Occipital lobe (tissue), 2 donors: ENCODE results near the gene ETS1. TPM values are rescaled to one million over a fixed set of nuclear protein-coding genes. Genes with fewer than 3 reads are reported as not detected.

ENCODE experiments used
- DNase-seq: peaks from one replicate; lab custom pipeline; 2025; lab: John Stamatoyannopoulos, UW
- total RNA-seq: library from RNA; depleted of rRNA; stranded (reverse); fragments of >200 nt; gene quantifications from one replicate; pipeline ENCODE4 v1.2.3, GENCODE V29; 2014

ETS1 gene
- total RNA-seq, 1 donor from 2014 or later: 14.0 TPM

- DNase-seq: no peak
Observed at GRCh38 chr11:128487978-128488377, 99.4 kb downstream of the ETS1 start.

- DNase-seq: no peak
Observed at GRCh38 chr11:128484172-128484571, 103.2 kb downstream of the ETS1 start.

- no peak for DNase-seq
Observed at GRCh38 chr11:128483211-128483788, 104.1 kb downstream of the ETS1 start.

- no peak for DNase-seq
Observed at GRCh38 chr11:128482512-128483191, 104.7 kb downstream of the ETS1 start.

- no peak for DNase-seq
Observed at GRCh38 chr11:128482092-128482491, 105.3 kb downstream of the ETS1 start.

GRCh38 chr11:128481135-128481534 lies 106.2 kb downstream of the ETS1 start:
- DNase-seq: no peak

- DNase-seq: no peak
Observed at GRCh38 chr11:128480665-128481064, 106.7 kb downstream of the ETS1 start.

- no peak for DNase-seq
Observed at GRCh38 chr11:128480066-128480465, 107.3 kb downstream of the ETS1 start.

GRCh38 chr11:128479144-128479543 lies 108.2 kb downstream of the ETS1 start:
- no peak for DNase-seq

- DNase-seq: no peak
Observed at GRCh38 chr11:128478305-128478704, 109.1 kb downstream of the ETS1 start.

GRCh38 chr11:128477811-128478210 lies 109.5 kb downstream of the ETS1 start:
- DNase-seq: no peak

GRCh38 chr11:128477278-128477677 lies 110.1 kb downstream of the ETS1 start:
- DNase-seq: no peak

GRCh38 chr11:128476729-128477128 lies 110.6 kb downstream of the ETS1 start:
- DNase-seq: no peak

- DNase-seq: no peak
Observed at GRCh38 chr11:128476049-128476448, 111.3 kb downstream of the ETS1 start.

- no peak for DNase-seq
Observed at GRCh38 chr11:128474036-128474874, 113.1 kb downstream of the ETS1 start.

- no peak for DNase-seq
Observed at GRCh38 chr11:128473636-128474035, 113.7 kb downstream of the ETS1 start.

GRCh38 chr11:128472128-128473089 lies 114.9 kb downstream of the ETS1 start:
- no peak for DNase-seq

GRCh38 chr11:128471138-128471661 lies 116.2 kb downstream of the ETS1 start:
- DNase-seq: no peak

- no peak for DNase-seq
Observed at GRCh38 chr11:128470081-128470480, 117.3 kb downstream of the ETS1 start.

- no peak for DNase-seq
Observed at GRCh38 chr11:128469220-128469619, 118.1 kb downstream of the ETS1 start.

GRCh38 chr11:128468111-128468510 lies 119.2 kb downstream of the ETS1 start:
- no peak for DNase-seq
